Adrenal gland (tissue), 12 donors: Measurements from ENCODE around the gene NELFCD. TPM values are rescaled to one million over a fixed set of nuclear protein-coding genes. Genes with fewer than 3 reads are reported as not detected.

Experiments used
- polyA plus RNA-seq, 3 donors: library from polyadenylated mRNA; stranded (reverse); fragments of 200-250 nt in 2 of 3; fragments of 350-450 nt in 1 of 3; fragmentation: Illumina TruSeq in 1 of 3; extraction: RNeasy Lipid Tissue Mini Kit (QIAGEN cat#74804) in 1 of 3; gene quantifications; one replicate each; pipeline ENCODE4 v1.2.3, GENCODE V29; 2013 to 2014
- total RNA-seq, 9 donors: library from RNA; depleted of rRNA in 4 of 9; stranded (reverse); fragments of >200 nt in 4 of 9; fragments of 120-200 nt in 1 of 9; fragmentation: NEBNext Ultra II Directional in 1 of 9; extraction: Animal tissue kit (Norgen Biotek cat#: 25700) in 1 of 9; gene quantifications; one replicate each; pipeline versions ENCODE4 v1.1.0 to v1.2.4, GENCODE V29; 2013 to 2023
- donor health status: healthy with polysubstance abuse.
- donor health status: Bipolar disorder and iron deficiency.
- donor health status: DM: yes; HTN: yes; CAD: no.
- donor health status: DM: no; HTN: no; CAD: no.
- donor health status: DM: no; HTN: no; CAD: no.
- donor health status: DM: yes; HTN: yes; CAD: no.

Gene NELFCD
- total and polyA plus RNA-seq, 12 donors, result 47.1 to 107 (median 75.0) TPM

Other genes with a start within 250 kb of the NELFCD start
- gene GNAS-AS1, start 130.4 kb upstream of the NELFCD start, total RNA-seq, result under 1 TPM in 4 of 9 donors, not detected in 5; 0.11 to 1.00 (median 0.42) TPM
- under 1 TPM; 0.09 to 0.72 (median 0.10) TPM for gene GNAS-AS1, start 130.4 kb upstream of the NELFCD start, polyA plus RNA-seq
- 1,000 to 10,000 TPM in 8 of 9 donors, 100 to 1,000 TPM in 1; 614 to 1,703 (median 1,044) TPM for gene GNAS, start 128.5 kb upstream of the NELFCD start, total RNA-seq
- 1,000 to 10,000 TPM; 2,293 to 6,333 (median 4,379) TPM for gene GNAS, start 128.5 kb upstream of the NELFCD start, polyA plus RNA-seq
- 100 to 1,000 TPM in 8 of 9 donors, 10 to 100 TPM in 1; 36.4 to 266 (median 162) TPM for gene CTSZ, start 26.0 kb downstream of the NELFCD start, total RNA-seq
- 100 to 1,000 TPM; 108 to 180 (median 121) TPM for gene CTSZ, start 26.0 kb downstream of the NELFCD start, polyA plus RNA-seq
- gene TUBB1, start 38.2 kb downstream of the NELFCD start, total RNA-seq, result 1 to 10 TPM in 1 of 9 donors, under 1 TPM in 3, not detected in 5; 0.13 to 1.3 (median 0.34) TPM
- gene TUBB1, start 38.2 kb downstream of the NELFCD start, polyA plus RNA-seq, result under 1 TPM; 0.07 to 0.10 (median 0.08) TPM
- 10 to 100 TPM; 13.3 to 96.9 (median 60.6) TPM for gene ATP5F1E, start 51.1 kb downstream of the NELFCD start, total RNA-seq
- 100 to 1,000 TPM in 1 of 3 donors, 10 to 100 TPM in 2; 42.5 to 131 (median 50.0) TPM for gene ATP5F1E, start 51.1 kb downstream of the NELFCD start, polyA plus RNA-seq
- 100 to 1,000 TPM in 1 of 9 donors, 10 to 100 TPM in 8; 21.7 to 112 (median 48.8) TPM for gene PRELID3B, start 61.5 kb downstream of the NELFCD start, total RNA-seq
- 100 to 1,000 TPM in 1 of 3 donors, 10 to 100 TPM in 2; 13.3 to 119 (median 16.1) TPM for gene PRELID3B, start 61.5 kb downstream of the NELFCD start, polyA plus RNA-seq
- gene ZNF831, start 182.6 kb downstream of the NELFCD start, total RNA-seq, result under 1 TPM; 0.06 to 0.61 (median 0.15) TPM
- under 1 TPM; 0.05 to 0.16 (median 0.10) TPM for gene ZNF831, start 182.6 kb downstream of the NELFCD start, polyA plus RNA-seq